ENCODE data around the gene PDE11A.
"Not testable (repeated sequence)": the region's sequence is repeated elsewhere in the genome, so short reads cannot be mapped to it uniquely, and the experiment has no call there.

PDE11A gene

DNA sequence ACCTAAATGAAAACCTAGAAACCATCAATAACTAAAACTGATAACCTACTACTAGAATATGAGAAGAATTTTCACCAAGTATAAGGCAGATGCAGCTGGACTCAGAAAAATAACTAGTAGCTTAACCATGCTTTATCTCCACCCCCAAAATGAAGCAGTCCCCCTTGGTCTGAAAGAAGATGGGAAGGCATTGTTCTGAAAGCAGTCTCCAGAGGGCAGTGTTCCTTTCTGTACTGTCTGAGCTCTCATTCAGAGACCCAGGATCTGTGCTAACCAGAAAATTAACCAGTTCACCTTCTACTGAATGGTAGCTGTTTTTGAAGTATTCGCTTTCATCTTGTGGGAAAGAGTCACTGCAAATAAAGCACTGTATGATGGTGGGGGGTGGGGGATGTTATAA is 273.0 kb downstream of the PDE11A start:
- no peak overlapping the region for H3K4me3 Mint-ChIP-seq
- DNase-seq (ENCODE audit: low spot score in 2 of 2) (no peak), ATAC-seq (replicated peaks; ENCODE audit: extremely low read depth, poor library complexity, severe bottlenecking) (peak; percentile 52)
- no peaks in the 10 kb centered on the region for H3K4me1 Mint-ChIP-seq
- no peaks in the 10 kb centered on the region for H3K36me3 Mint-ChIP-seq (ENCODE audit: insufficient read depth)
- H3K9me3 Mint-ChIP-seq = no peaks in the 10 kb centered on the region
- H3K27me3 Mint-ChIP-seq = peaks cover 61% of the 10 kb centered on the region
- H3K27ac Mint-ChIP-seq (ENCODE audit: low read depth) = no peak overlapping the region

DNA sequence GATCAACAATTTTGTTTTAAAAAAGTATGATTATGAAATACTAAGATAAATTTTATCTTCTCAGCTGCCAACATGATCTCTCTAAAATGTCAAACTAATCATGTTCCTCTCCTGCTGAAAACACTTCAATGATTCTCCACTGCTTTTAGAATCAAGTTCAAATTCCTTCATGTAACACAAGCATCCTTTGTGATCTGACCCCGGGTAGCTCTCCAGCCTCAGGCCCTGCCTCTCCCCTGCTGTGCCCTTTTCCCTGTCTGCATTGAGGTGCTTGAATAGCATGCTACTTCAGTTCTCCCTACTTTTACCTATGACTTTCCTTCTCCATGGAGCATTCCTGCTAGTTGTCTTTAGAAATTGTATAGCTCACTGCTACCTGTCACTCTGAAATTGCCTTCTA is 274.8 kb downstream of the PDE11A start:
- Mint-ChIP-seq H3K27me3 (peaks cover 45% of the 10 kb centered on the region), H3K4me3 (no peak overlapping the region), H3K9me3 (no peaks in the 10 kb centered on the region), H3K36me3 (ENCODE audit: insufficient read depth) (no peaks in the 10 kb centered on the region), H3K27ac (ENCODE audit: low read depth) (no peak overlapping the region), H3K4me1 (no peaks in the 10 kb centered on the region)
- DNase-seq (ENCODE audit: low spot score in 2 of 2) = no peak
- ATAC-seq (replicated peaks; ENCODE audit: extremely low read depth, poor library complexity, severe bottlenecking) = no peak

DNA sequence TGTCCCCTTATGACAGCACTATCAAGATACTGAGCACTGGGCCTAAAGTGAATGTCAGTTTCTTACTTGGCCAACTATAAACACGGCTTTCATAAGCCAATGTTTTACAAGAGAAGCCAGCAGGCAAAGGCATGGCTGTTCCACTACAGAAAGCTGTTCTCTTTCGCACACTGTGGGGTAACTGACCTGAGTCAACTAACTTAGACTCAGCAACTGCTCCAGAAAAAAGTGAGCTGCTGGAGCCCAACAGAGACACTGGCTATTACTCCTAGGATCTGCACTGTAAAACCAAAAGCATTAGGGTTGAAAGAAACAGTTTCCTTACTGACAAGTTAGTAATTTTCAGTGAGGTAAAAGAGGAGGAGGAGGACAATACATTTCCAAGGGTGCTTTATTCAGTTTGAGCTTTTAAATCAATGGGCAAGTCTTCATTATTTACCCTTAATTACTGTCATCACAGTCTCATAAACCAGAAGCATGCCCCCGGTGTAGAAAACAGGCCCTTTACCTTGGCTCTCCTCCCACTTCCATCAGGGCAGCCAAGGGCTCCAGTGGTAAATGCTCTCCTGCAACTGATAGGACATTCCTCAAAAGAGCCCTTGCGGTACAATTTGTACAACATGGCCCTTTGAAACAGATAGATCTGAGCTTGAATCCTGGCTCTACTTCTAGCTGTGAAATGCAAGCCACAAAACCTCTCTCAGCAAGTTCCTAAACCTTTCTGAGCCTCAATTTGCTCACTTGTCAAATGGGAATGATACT is 275.7 kb downstream of the PDE11A start:
- no peak for DNase-seq (ENCODE audit: low spot score in 2 of 2)
- no peak for ATAC-seq (replicated peaks; ENCODE audit: extremely low read depth, poor library complexity, severe bottlenecking)
- no peak overlapping the region for H3K27ac Mint-ChIP-seq (ENCODE audit: low read depth)
- H3K4me1 Mint-ChIP-seq = no peaks in the 10 kb centered on the region
- H3K9me3 Mint-ChIP-seq = no peaks in the 10 kb centered on the region
- no peak overlapping the region for H3K4me3 Mint-ChIP-seq
- H3K36me3 Mint-ChIP-seq (ENCODE audit: insufficient read depth) = no peaks in the 10 kb centered on the region
- H3K27me3 Mint-ChIP-seq = peaks cover 41% of the 10 kb centered on the region

DNA sequence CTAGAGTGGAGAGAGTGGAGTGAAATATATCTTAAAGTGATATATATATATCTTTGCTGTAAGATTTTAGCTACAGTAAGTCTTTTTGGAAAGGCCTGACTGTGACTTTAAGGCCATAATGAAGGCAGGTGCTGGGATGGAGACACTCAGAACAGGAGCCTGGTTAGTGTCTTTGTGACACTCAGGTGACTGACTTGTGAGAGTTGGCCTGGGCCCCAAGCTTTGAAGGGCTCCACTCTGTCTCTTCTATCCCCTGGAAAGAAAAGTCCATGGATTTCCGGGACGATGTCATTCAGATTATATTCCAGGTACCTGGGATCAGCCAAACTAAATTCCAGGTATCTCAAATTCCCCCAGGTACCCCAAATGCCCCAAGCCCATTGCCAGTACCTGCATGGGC is 276.6 kb downstream of the PDE11A start:
- H3K4me1 Mint-ChIP-seq = no peaks in the 10 kb centered on the region
- ATAC-seq (replicated peaks; ENCODE audit: extremely low read depth, poor library complexity, severe bottlenecking) (no peak), DNase-seq (ENCODE audit: low spot score in 2 of 2) (no peak)
- H3K36me3 Mint-ChIP-seq (ENCODE audit: insufficient read depth) = no peaks in the 10 kb centered on the region
- H3K4me3 Mint-ChIP-seq = no peak overlapping the region
- peaks cover 32% of the 10 kb centered on the region for H3K27me3 Mint-ChIP-seq
- no peaks in the 10 kb centered on the region for H3K9me3 Mint-ChIP-seq
- no peak overlapping the region for H3K27ac Mint-ChIP-seq (ENCODE audit: low read depth)

DNA sequence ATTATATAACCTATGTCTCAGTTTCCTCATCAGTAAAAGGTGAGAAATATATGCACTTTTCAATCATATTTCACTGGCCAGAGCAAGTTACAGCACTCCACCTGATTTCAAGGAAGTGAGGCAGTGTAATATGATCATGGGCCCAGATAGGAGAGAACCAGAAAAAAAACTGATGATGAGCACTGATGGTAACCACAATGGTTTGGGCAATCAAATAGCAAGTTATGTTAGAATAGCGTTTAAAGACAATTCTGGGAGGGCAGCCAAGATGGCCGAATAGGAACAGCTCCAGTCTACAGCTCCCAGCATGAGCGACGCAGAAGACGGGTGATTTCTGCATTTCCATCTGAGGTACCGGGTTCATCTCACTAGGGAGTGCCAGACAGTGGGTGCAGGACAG is 287.4 kb downstream of the PDE11A start:
- Mint-ChIP-seq H3K4me3 (peak overlapping the region; percentile 57), H3K27ac (ENCODE audit: low read depth) (peak overlapping the region; percentile 5), H3K4me1 (peaks cover 30% of the 10 kb centered on the region)
- not testable (repeated sequence) for H3K27me3 Mint-ChIP-seq; DNase-seq (ENCODE audit: low spot score in 2 of 2); ATAC-seq (replicated peaks; ENCODE audit: extremely low read depth, poor library complexity, severe bottlenecking); H3K9me3 Mint-ChIP-seq; H3K36me3 Mint-ChIP-seq (ENCODE audit: insufficient read depth)

DNA sequence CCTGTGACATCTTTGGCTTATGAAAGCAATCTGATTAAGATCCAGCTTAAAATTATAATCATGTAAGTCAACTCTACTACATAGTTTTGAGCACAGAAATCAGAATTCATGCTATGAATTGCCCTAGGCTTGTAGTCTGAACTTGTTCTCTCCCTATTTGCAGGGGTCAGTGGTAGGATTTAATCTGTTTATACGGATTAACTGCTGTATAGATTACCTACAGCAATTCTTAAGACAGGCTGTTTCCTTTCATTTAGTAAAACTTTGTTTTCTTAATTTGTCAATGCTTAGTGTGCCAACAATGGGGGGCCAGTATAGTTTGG is 287.9 kb downstream of the PDE11A start:
- ATAC-seq (replicated peaks; ENCODE audit: extremely low read depth, poor library complexity, severe bottlenecking) (no peak), DNase-seq (ENCODE audit: low spot score in 2 of 2) (no peak)
- Mint-ChIP-seq H3K27me3 (peaks cover 8% of the 10 kb centered on the region), H3K4me3 (peak overlapping the region; percentile 57), H3K36me3 (ENCODE audit: insufficient read depth) (peaks cover 2% of the 10 kb centered on the region), H3K4me1 (peaks cover 30% of the 10 kb centered on the region), H3K9me3 (no peaks in the 10 kb centered on the region), H3K27ac (ENCODE audit: low read depth) (peak overlapping the region; percentile 5)

DNA sequence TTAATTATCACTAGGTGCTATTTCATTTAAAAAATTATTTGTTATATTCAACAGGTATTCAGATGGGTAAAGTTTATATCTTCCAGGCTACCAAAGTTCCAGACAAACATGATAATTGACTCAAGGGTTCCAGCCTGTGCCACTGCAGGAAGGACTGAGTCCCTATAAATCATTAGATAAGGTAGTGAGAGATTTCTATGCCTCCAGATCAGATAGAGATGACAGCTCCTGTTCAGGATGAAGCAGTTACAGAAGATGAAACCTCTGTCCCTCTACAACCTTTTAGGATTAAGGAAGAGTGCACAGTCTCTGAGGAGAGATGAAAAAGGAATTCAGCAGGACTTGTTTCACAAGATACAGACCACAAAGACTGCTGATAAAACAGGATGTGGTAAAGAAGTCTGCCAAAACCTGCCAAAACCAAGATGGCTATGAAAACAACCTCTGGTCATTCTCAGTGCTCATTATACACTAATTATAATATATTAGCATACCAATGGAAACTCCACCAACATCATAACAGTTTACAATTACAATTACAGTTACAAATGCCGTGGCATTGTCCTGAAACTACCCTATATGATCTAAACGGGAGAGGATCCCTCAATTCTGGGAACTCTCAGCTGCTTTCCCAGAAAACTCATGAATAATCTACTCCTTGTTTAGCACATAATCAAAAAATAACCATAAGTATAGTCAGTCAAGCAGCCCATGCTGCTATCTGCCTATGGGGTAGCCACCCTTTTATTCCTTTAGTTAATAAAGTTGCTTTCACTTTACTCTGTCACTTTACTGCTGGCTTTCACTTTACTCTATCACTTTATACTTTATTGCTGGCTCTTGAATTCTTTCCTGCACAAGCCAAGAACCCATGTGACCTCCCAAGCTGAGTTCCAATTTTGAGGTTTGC is 288.5 kb downstream of the PDE11A start:
- peaks cover 8% of the 10 kb centered on the region for H3K27me3 Mint-ChIP-seq
- peaks cover 2% of the 10 kb centered on the region for H3K36me3 Mint-ChIP-seq (ENCODE audit: insufficient read depth)
- H3K4me1 Mint-ChIP-seq = peaks cover 30% of the 10 kb centered on the region
- peak overlapping the region; percentile 57 for H3K4me3 Mint-ChIP-seq
- DNase-seq (ENCODE audit: low spot score in 2 of 2) (no peak), ATAC-seq (replicated peaks; ENCODE audit: extremely low read depth, poor library complexity, severe bottlenecking) (peak; percentile 92)
- no peaks in the 10 kb centered on the region for H3K9me3 Mint-ChIP-seq
- peak overlapping the region; percentile 5 for H3K27ac Mint-ChIP-seq (ENCODE audit: low read depth)

DNA sequence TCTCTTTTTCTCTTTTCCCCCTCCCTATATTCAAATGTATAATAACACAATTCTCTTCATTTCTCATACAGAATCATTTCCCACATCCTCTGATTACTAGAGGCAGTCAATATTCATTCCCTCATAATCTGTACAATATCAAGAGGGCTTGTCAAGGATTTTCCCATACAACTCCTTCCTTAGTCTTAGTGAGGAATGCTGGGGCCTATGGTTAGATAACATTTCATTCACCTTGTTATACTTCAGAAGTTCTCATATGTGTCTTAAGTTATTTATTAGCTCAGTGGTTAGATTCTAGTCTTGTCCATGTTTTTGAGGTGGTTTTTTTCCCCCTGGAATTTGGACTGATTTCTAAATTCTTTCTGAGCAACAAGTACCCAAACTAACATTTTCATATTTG is 289.5 kb downstream of the PDE11A start:
- H3K36me3 Mint-ChIP-seq (ENCODE audit: insufficient read depth) = peaks cover 2% of the 10 kb centered on the region
- peak overlapping the region; percentile 5 for H3K27ac Mint-ChIP-seq (ENCODE audit: low read depth)
- no peak overlapping the region for H3K4me3 Mint-ChIP-seq
- DNase-seq (ENCODE audit: low spot score in 2 of 2) (no peak), ATAC-seq (replicated peaks; ENCODE audit: extremely low read depth, poor library complexity, severe bottlenecking) (no peak)
- peaks cover 30% of the 10 kb centered on the region for H3K4me1 Mint-ChIP-seq
- no peaks in the 10 kb centered on the region for H3K9me3 Mint-ChIP-seq
- peaks cover 8% of the 10 kb centered on the region for H3K27me3 Mint-ChIP-seq

DNA sequence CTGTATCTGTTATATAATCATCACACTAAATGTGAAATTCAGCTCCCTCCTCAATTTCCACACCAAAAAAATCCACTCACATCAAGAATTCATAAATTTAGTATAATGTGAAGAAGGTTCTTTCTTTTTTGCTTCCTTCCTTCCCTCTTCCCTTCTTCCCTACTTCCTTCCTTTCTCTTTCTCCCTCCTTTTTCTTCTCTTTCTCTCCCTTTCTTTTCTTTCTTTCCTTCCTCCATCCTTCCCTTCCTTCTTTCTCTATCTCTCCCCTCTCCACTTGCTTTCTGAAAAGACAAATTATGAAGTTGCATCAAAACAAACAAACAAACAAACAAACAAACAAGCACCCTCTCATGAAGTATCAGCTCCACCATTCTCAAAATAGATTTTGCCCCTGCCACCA is 290.0 kb downstream of the PDE11A start:
- Mint-ChIP-seq H3K9me3 (no peaks in the 10 kb centered on the region), H3K36me3 (ENCODE audit: insufficient read depth) (peaks cover 2% of the 10 kb centered on the region), H3K4me3 (no peak overlapping the region), H3K27ac (ENCODE audit: low read depth) (peak overlapping the region; percentile 5), H3K4me1 (peaks cover 30% of the 10 kb centered on the region), H3K27me3 (peaks cover 8% of the 10 kb centered on the region)
- ATAC-seq (replicated peaks; ENCODE audit: extremely low read depth, poor library complexity, severe bottlenecking) (no peak), DNase-seq (ENCODE audit: low spot score in 2 of 2) (no peak)

DNA sequence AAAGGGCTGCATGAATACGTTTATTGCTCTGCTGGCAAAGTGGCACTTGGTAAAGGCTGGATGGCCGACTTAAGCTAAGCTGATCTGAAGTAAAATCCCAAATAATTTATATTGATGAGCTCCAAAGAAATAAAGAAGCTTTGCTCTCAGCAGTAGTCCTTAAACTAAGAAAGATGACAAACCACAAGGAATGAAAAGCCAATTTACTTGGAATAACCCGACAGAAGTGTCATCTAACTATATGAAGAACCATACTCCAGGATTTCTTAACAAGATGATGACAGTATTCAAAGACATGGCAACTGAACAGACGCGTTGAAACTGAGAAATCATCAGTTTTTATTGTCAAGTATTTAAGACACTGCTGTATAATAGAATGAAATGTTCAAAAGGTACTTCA is 294.1 kb downstream of the PDE11A start:
- Mint-ChIP-seq H3K27me3 (peaks cover 19% of the 10 kb centered on the region), H3K4me1 (peaks cover 11% of the 10 kb centered on the region), H3K4me3 (no peak overlapping the region), H3K9me3 (no peaks in the 10 kb centered on the region), H3K27ac (ENCODE audit: low read depth) (no peak overlapping the region), H3K36me3 (ENCODE audit: insufficient read depth) (no peaks in the 10 kb centered on the region)
- ATAC-seq (replicated peaks; ENCODE audit: extremely low read depth, poor library complexity, severe bottlenecking) (no peak), DNase-seq (ENCODE audit: low spot score in 2 of 2) (no peak)

DNA sequence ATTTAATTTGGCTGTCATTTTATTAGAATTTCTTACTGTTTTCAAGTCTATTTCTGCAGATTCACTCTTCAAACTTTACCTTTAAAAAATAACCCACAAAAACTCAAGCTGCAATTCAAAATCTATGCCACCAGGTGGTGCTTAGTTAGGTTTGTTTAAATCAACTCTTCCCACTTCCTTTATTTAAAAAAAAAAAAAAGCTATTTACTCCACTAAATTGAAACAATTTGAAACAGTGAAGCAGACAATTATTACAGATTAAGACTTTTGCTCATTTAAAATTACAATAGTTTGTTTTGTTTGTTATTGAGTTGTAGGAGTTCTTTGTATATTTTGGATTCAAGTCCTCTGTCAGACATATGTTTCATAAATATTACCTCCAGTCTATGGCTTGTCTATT is 300.0 kb downstream of the PDE11A start:
- no peaks in the 10 kb centered on the region for H3K9me3 Mint-ChIP-seq
- H3K4me3 Mint-ChIP-seq = no peak overlapping the region
- no peaks in the 10 kb centered on the region for H3K4me1 Mint-ChIP-seq
- H3K36me3 Mint-ChIP-seq (ENCODE audit: insufficient read depth) = no peaks in the 10 kb centered on the region
- no peak overlapping the region for H3K27ac Mint-ChIP-seq (ENCODE audit: low read depth)
- no peak for ATAC-seq (replicated peaks; ENCODE audit: extremely low read depth, poor library complexity, severe bottlenecking)
- H3K27me3 Mint-ChIP-seq = peaks cover 19% of the 10 kb centered on the region
- DNase-seq (ENCODE audit: low spot score in 2 of 2) = no peak

DNA sequence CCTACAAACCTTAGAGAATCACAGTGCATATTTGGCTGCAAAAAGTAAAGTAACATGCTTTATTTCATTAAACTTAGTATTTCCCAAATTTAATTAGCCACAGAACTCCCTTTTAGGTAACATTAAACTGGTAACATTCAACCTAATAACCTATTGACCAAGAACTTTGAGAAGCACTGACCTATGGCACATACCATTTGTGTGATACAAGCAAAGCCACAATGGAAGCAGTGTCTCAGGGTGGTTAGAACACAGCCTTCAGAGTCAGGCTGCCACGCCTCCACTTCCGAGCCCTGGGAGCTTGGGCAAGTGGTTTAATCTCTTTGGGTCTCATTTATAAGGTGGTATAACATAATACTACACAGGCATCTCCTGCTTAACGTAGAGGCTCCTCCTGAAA is 301.4 kb downstream of the PDE11A start:
- ATAC-seq (replicated peaks; ENCODE audit: extremely low read depth, poor library complexity, severe bottlenecking) = no peak
- no peak overlapping the region for H3K27ac Mint-ChIP-seq (ENCODE audit: low read depth)
- DNase-seq (ENCODE audit: low spot score in 2 of 2) = no peak
- peaks cover 18% of the 10 kb centered on the region for H3K27me3 Mint-ChIP-seq
- H3K36me3 Mint-ChIP-seq (ENCODE audit: insufficient read depth) = no peaks in the 10 kb centered on the region
- H3K4me3 Mint-ChIP-seq = no peak overlapping the region
- no peaks in the 10 kb centered on the region for H3K9me3 Mint-ChIP-seq
- no peaks in the 10 kb centered on the region for H3K4me1 Mint-ChIP-seq

DNA sequence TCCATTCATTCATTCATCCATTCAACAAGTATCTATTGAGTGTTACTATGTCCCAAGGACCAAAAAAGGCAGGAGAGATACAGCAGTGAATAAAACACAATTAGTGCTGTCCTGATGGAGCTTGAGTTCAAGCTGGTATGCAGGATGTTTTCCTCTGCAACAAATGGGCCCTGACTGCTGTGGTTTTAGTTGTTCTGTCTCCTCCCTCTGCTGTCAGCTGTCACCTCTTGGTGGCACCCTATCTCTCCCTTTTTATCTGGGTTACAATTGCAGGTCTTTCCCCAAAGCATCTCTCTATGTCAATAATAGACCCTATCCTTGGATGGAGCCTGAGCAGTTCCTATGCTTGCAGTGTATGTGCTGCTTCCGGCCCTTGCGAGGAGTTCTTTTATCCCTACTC is 304.8 kb downstream of the PDE11A start:
- Mint-ChIP-seq H3K4me1 (peaks cover 5% of the 10 kb centered on the region), H3K9me3 (no peaks in the 10 kb centered on the region), H3K4me3 (no peak overlapping the region), H3K27ac (ENCODE audit: low read depth) (no peak overlapping the region), H3K27me3 (peaks cover 11% of the 10 kb centered on the region), H3K36me3 (ENCODE audit: insufficient read depth) (no peaks in the 10 kb centered on the region)
- ATAC-seq (replicated peaks; ENCODE audit: extremely low read depth, poor library complexity, severe bottlenecking) (no peak), DNase-seq (ENCODE audit: low spot score in 2 of 2) (no peak)
